ENCODE results near the gene PLA2G2C. TPM values are rescaled to one million over a fixed set of nuclear protein-coding genes. Genes with fewer than 3 reads are reported as not detected.

PLA2G2C gene
- total RNA-seq, 1 donor from 2014 or later, result not detected

DNA sequence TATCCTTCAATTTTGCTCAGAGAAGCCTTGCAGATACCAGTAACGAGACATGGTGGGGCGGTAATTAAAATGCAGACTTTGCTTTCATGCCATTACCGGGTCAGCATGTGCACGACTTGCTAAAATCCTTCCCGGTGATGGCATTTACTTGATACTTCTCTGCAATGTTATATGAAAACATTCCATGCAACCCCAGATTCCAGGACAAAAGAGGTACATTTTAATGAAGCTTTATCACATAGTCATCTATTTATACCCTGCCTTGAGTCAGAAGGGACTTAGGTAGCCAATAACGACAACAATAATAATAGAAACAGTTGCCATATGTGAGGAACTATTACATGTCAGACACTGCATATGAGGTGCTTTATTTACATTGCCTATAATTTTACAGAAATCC lies 29.4 kb upstream of the PLA2G2C start:
- Histone ChIP-seq H2AFZ (ENCODE audit: low read depth, low read length) (no peak overlapping the region), H3K36me3 (ENCODE audit: insufficient read depth, low read length) (no peaks in the 10 kb centered on the region), H3K4me2 (ENCODE audit: low read length) (no peak overlapping the region), H3K9ac (ENCODE audit: low read length) (no peak overlapping the region), H3K27me3 (ENCODE audit: insufficient read depth, low read length) (peaks cover 33% of the 10 kb centered on the region), H3K79me2 (ENCODE audit: insufficient read depth, low read length) (no peaks in the 10 kb centered on the region), H3K27ac (ENCODE audit: low read depth, low read length) (no peak overlapping the region), H3K4me3 (ENCODE audit: insufficient read depth, low read depth, low read length) (no peak overlapping the region), H3K9me3 (ENCODE audit: insufficient read depth, low read depth, low read length) (no peaks in the 10 kb centered on the region), H4K20me1 (ENCODE audit: insufficient read depth, low read length) (no peaks in the 10 kb centered on the region), H3K4me1 (ENCODE audit: insufficient read depth, low read length) (no peaks in the 10 kb centered on the region)
- Mint-ChIP-seq H3K4me3 (ENCODE audit: unreplicated experiment) (no peak overlapping the region), H3K4me1 (ENCODE audit: low read depth, unreplicated experiment) (peaks cover 5% of the 10 kb centered on the region), H3K27ac (ENCODE audit: unreplicated experiment) (no peak overlapping the region), H3K9me3 (ENCODE audit: unreplicated experiment) (no peaks in the 10 kb centered on the region), H3K36me3 (ENCODE audit: low read depth, unreplicated experiment) (no peaks in the 10 kb centered on the region), H3K27me3 (ENCODE audit: low read depth, unreplicated experiment) (peaks cover 42% of the 10 kb centered on the region)
- TF ChIP-seq EZH2 (IDR thresholded peaks at IDR 0.05; ENCODE audit: insufficient read depth, low read length), result no peak
- TF ChIP-seq, protein P1, sequence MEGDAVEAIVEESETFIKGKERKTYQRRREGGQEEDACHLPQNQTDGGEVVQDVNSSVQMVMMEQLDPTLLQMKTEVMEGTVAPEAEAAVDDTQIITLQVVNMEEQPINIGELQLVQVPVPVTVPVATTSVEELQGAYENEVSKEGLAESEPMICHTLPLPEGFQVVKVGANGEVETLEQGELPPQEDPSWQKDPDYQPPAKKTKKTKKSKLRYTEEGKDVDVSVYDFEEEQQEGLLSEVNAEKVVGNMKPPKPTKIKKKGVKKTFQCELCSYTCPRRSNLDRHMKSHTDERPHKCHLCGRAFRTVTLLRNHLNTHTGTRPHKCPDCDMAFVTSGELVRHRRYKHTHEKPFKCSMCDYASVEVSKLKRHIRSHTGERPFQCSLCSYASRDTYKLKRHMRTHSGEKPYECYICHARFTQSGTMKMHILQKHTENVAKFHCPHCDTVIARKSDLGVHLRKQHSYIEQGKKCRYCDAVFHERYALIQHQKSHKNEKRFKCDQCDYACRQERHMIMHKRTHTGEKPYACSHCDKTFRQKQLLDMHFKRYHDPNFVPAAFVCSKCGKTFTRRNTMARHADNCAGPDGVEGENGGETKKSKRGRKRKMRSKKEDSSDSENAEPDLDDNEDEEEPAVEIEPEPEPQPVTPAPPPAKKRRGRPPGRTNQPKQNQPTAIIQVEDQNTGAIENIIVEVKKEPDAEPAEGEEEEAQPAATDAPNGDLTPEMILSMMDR (IDR thresholded peaks at IDR 0.05; ENCODE audit: insufficient read depth, low read depth, low read length), result no peak
- no peak for FAIRE-seq
- DNase-seq (ENCODE audit: low read depth), result no peak

DNA sequence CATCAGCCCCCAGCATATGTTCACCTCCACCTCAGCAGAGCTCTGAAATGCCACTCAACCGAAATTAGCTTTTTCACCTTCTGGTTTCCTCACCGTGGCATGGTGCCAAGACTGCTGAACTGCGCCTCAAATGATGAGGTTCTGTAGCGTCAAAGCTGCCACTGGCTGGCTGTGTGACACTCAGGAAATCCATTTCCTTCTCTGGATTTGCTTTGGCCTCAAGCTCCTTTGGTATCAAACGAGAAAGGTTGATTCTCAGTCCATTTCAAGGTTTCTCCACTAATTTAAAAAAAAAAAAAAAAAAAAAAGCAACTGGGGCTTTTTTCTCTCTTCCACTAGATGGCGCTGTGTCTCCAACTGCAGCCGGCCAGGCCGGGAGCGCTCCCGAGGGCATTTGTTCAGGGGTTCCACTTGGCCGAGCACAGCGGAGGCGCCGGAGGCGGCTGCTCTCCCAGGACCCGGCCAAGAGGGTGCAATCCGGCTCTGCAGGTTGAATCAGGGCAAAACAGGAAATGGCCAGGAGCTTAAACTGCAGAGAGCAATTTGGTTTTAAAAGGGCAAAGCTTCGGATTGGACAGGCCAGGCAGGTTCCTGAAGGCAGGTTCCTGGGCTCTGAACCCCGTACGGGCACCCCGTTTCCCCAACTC lies 26.5 kb upstream of the PLA2G2C start:
- no peaks in the 10 kb centered on the region for H3K9me3 Mint-ChIP-seq (ENCODE audit: unreplicated experiment)
- no peaks in the 10 kb centered on the region for H3K9me3 ChIP-seq (ENCODE audit: insufficient read depth, low read depth, low read length)
- H3K9ac ChIP-seq (ENCODE audit: low read length), result no peak overlapping the region
- peaks cover 57% of the 10 kb centered on the region for H3K27me3 Mint-ChIP-seq (ENCODE audit: low read depth, unreplicated experiment)
- TF ChIP-seq, protein P1 (IDR thresholded peaks at IDR 0.05; ENCODE audit: insufficient read depth, low read depth, low read length), result peak; percentile 82
- TF ChIP-seq EZH2 (IDR thresholded peaks at IDR 0.05; ENCODE audit: insufficient read depth, low read length), result no peak
- peak overlapping the region; percentile 54 for H3K4me2 ChIP-seq (ENCODE audit: low read length)
- H3K4me1 ChIP-seq (ENCODE audit: insufficient read depth, low read length), result no peaks in the 10 kb centered on the region
- no peak overlapping the region for H3K4me3 ChIP-seq (ENCODE audit: insufficient read depth, low read depth, low read length)
- peaks cover 28% of the 10 kb centered on the region for H3K27me3 ChIP-seq (ENCODE audit: insufficient read depth, low read length)
- H2AFZ ChIP-seq (ENCODE audit: low read depth, low read length), result no peak overlapping the region
- H3K27ac ChIP-seq (ENCODE audit: low read depth, low read length), result no peak overlapping the region
- no peaks in the 10 kb centered on the region for H3K36me3 Mint-ChIP-seq (ENCODE audit: low read depth, unreplicated experiment)
- H3K27ac Mint-ChIP-seq (ENCODE audit: unreplicated experiment), result no peak overlapping the region
- DNase-seq (ENCODE audit: low read depth), result no peak
- FAIRE-seq, result no peak
- H3K4me3 Mint-ChIP-seq (ENCODE audit: unreplicated experiment), result no peak overlapping the region
- no peaks in the 10 kb centered on the region for H3K36me3 ChIP-seq (ENCODE audit: insufficient read depth, low read length)
- no peaks in the 10 kb centered on the region for H3K79me2 ChIP-seq (ENCODE audit: insufficient read depth, low read length)
- no peaks in the 10 kb centered on the region for H4K20me1 ChIP-seq (ENCODE audit: insufficient read depth, low read length)
- H3K4me1 Mint-ChIP-seq (ENCODE audit: low read depth, unreplicated experiment), result peaks cover 6% of the 10 kb centered on the region

DNA sequence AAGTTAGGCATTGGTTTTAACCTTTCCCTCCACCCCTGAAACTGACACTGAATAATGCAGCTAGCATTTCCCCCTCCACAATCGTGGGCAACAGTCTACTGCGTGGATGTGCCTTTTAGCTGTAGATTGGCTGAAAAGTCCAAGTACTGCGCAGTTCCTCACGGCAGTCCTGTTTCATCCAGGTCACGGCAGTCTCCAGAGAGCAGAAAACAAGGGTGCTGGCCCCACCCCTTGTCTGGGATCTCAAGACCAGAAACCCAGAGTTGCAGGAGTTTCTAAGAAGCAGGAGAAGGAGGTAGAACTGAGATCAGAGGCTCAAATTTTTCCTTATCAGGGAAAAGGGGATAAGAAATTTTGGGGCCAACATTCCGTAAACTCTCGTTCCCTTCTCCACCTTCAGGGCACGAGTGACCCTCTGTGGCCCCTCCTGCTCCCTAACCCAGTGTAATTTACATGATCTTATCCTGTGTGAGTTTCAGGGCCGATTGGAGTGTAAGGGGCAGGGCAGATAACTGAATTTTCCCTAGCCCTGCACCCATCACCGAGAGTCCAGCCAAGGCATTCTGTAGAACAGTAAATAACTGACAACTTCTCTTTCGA lies 25.9 kb upstream of the PLA2G2C start:
- Mint-ChIP-seq H3K4me1 (ENCODE audit: low read depth, unreplicated experiment) (peaks cover 6% of the 10 kb centered on the region), H3K4me3 (ENCODE audit: unreplicated experiment) (no peak overlapping the region), H3K27ac (ENCODE audit: unreplicated experiment) (no peak overlapping the region), H3K27me3 (ENCODE audit: low read depth, unreplicated experiment) (peaks cover 59% of the 10 kb centered on the region), H3K36me3 (ENCODE audit: low read depth, unreplicated experiment) (no peaks in the 10 kb centered on the region), H3K9me3 (ENCODE audit: unreplicated experiment) (no peaks in the 10 kb centered on the region)
- no peaks in the 10 kb centered on the region for H3K9me3 ChIP-seq (ENCODE audit: insufficient read depth, low read depth, low read length)
- no peaks in the 10 kb centered on the region for H3K79me2 ChIP-seq (ENCODE audit: insufficient read depth, low read length)
- H3K9ac ChIP-seq (ENCODE audit: low read length), result no peak overlapping the region
- no peak overlapping the region for H2AFZ ChIP-seq (ENCODE audit: low read depth, low read length)
- no peak for DNase-seq (ENCODE audit: low read depth)
- H3K27me3 ChIP-seq (ENCODE audit: insufficient read depth, low read length), result peaks cover 25% of the 10 kb centered on the region
- no peak for FAIRE-seq
- H3K4me2 ChIP-seq (ENCODE audit: low read length), result peak overlapping the region; percentile 52
- no peaks in the 10 kb centered on the region for H3K4me1 ChIP-seq (ENCODE audit: insufficient read depth, low read length)
- no peak overlapping the region for H3K27ac ChIP-seq (ENCODE audit: low read depth, low read length)
- H3K4me3 ChIP-seq (ENCODE audit: insufficient read depth, low read depth, low read length), result no peak overlapping the region
- no peaks in the 10 kb centered on the region for H3K36me3 ChIP-seq (ENCODE audit: insufficient read depth, low read length)
- no peak for TF ChIP-seq EZH2 (IDR thresholded peaks at IDR 0.05; ENCODE audit: insufficient read depth, low read length)
- TF ChIP-seq, protein P1 (IDR thresholded peaks at IDR 0.05; ENCODE audit: insufficient read depth, low read depth, low read length), result no peak
- no peaks in the 10 kb centered on the region for H4K20me1 ChIP-seq (ENCODE audit: insufficient read depth, low read length)
